Adrenal gland (tissue), 5 donors: ENCODE measurements around the gene RABGAP1L.
"Not testable (repeated sequence)": the region's sequence is repeated elsewhere in the genome, so short reads cannot be mapped to it uniquely, and the experiment has no call there.

Experiments
- CTCF ChIP-seq, 6 experiments: fragments of 450-650 bp in 4 of 6; fragments of 200-600 bp in 2 of 6; sonication (generic) in 1 of 6; IDR thresholded peaks; 1 replicate in 5 of 6; 2 replicates in 1 of 6; pipeline versions ENCODE4 v1.5.1 to v1.8.0; 2016 to 2021; ENCODE audit warnings: antibody characterized with exemption in 6 of 6, mild to moderate bottlenecking in 2 of 6, moderate library complexity in 1 of 6
- POLR2A ChIP-seq, 2 donors: fragments of 450-650 bp; IDR thresholded peaks; one replicate each; pipeline ENCODE4 v1.6.1; 2017; ENCODE audit warnings: antibody characterized with exemption in 2 of 2, mild to moderate bottlenecking in 2 of 2, moderate library complexity in 1 of 2
- donor health status: DM: no; HTN: no; CAD: no.

- TF ChIP-seq CTCF, POLR2A (IDR thresholded peaks at IDR 0.05): not testable (repeated sequence)
Measured at GRCh38 chr1:174895610-174896009, 736.3 kb downstream of the RABGAP1L start.
